H1 (cell line): ENCODE data around the gene DCP1A. TPM values are rescaled to one million over a fixed set of nuclear protein-coding genes. Genes with fewer than 3 reads are reported as not detected.
A peak's percentile ranks its signal among the peaks of the same experiment; 100 is the strongest.
"Not testable (repeated sequence)": the region's sequence is repeated elsewhere in the genome, so short reads cannot be mapped to it uniquely, and the experiment has no call there.

ENCODE experiments used
- CTCF ChIA-PET: fragments of 300-600 bp; sonication (Branson Sonifier 250); formaldehyde crosslinking; loops from one replicate; lab custom pipeline; 2021; ENCODE audit not compliant: partially characterized antibody; lab: Charles Lee
- POLR2A ChIA-PET: fragments of 300-600 bp; sonication (Branson Sonifier 250); formaldehyde crosslinking; loops from one replicate; lab custom pipeline; 2021; ENCODE audit warnings: inconsistent platforms; ENCODE audit not compliant: partially characterized antibody; lab: Charles Lee
- DNase-seq, 2 experiments: peaks; one replicate each; pipeline versions ENCODE4 v3.0.0 to v3.0.0-alpha.2; 2010 to 2022; ENCODE audit warnings: low spot score in 2 of 2, low read depth in 1 of 2, mixed read lengths in 1 of 2
- FAIRE-seq: peaks from 2 replicates; lab custom pipeline; 2011; peaks lifted over from hg19 to GRCh38; lab: Jason Lieb, UNC
- H2AFZ ChIP-seq: 2 replicates; pipeline ENCODE4 v1.8.1; 2012; ENCODE audit warnings: low read length, inconsistent platforms
- H2AK5ac ChIP-seq: 2 replicates; pipeline ENCODE4 v1.6.1; 2013; ENCODE audit warnings: low read depth, low read length
- H2BK120ac ChIP-seq: replicated peaks from 2 replicates; pipeline ENCODE3; 2013; ENCODE audit warnings: low read depth, low read length, inconsistent platforms
- H2BK12ac ChIP-seq: 2 replicates; pipeline ENCODE4 v1.6.1; 2013; ENCODE audit warnings: low read depth, low read length
- H2BK15ac ChIP-seq: 2 replicates; pipeline ENCODE4 v1.6.1; 2013; ENCODE audit warnings: low read length
- H2BK20ac ChIP-seq: 2 replicates; pipeline ENCODE4 v1.6.1; 2013; ENCODE audit warnings: low read length
- H2BK5ac ChIP-seq: 2 replicates; pipeline ENCODE4 v1.6.1; 2013; ENCODE audit warnings: low read depth, low read length
- H3K14ac ChIP-seq: 2 replicates; pipeline ENCODE4 v1.6.1; 2013; ENCODE audit warnings: inconsistent platforms; ENCODE audit not compliant: insufficient read length
- H3K18ac ChIP-seq: 2 replicates; pipeline ENCODE4 v1.6.1; 2013; ENCODE audit warnings: low read length; ENCODE audit errors: extremely low read depth
- H3K23ac ChIP-seq: 2 replicates; pipeline ENCODE4 v1.6.1; 2013; ENCODE audit warnings: inconsistent platforms; ENCODE audit not compliant: insufficient read length
- H3K23me2 ChIP-seq: 2 replicates; pipeline ENCODE4 v1.6.1; 2013; ENCODE audit warnings: low read depth, low read length
- H3K27ac ChIP-seq: 2 replicates; pipeline ENCODE4 v1.6.1; 2011; ENCODE audit warnings: low read depth, low read length, inconsistent platforms
- H3K27me3 ChIP-seq, 4 experiments: replicated peaks in 1 of 4; 1 replicate in 1 of 4; 2 replicates in 3 of 4; pipeline versions ENCODE4 v1.6.1 to v1.8.1; 2011 to 2013; ENCODE audit warnings: low read length in 3 of 4, mild to moderate bottlenecking in 3 of 4, inconsistent platforms in 2 of 4, mixed read lengths in 2 of 4, moderate library complexity in 1 of 4; ENCODE audit not compliant: control insufficient read depth in 3 of 4, insufficient read depth in 3 of 4; ENCODE audit errors: extremely low read depth in 1 of 4
- H3K36me3 ChIP-seq, 4 experiments: 2 replicates each; pipeline versions ENCODE4 v1.6.1 to v1.8.1; 2011 to 2013; ENCODE audit warnings: mild to moderate bottlenecking in 4 of 4, low read length in 3 of 4, moderate library complexity in 2 of 4, control low read depth in 1 of 4, inconsistent platforms in 1 of 4; ENCODE audit not compliant: insufficient read depth in 4 of 4, control insufficient read depth in 2 of 4
- H3K4ac ChIP-seq: replicated peaks from 2 replicates; pipeline ENCODE3; 2013; ENCODE audit warnings: low read length, low read depth, mixed read lengths, inconsistent platforms; ENCODE audit not compliant: insufficient read length
- H3K4me1 ChIP-seq, 4 experiments: replicated peaks in 1 of 4; 1 replicate in 1 of 4; 2 replicates in 3 of 4; pipeline versions ENCODE4 v1.6.1 to v1.8.1; 2011 to 2013; ENCODE audit warnings: low read length in 3 of 4, inconsistent platforms in 2 of 4, mixed read lengths in 1 of 4; ENCODE audit not compliant: insufficient read depth in 4 of 4, control insufficient read depth in 3 of 4
- H3K4me2 ChIP-seq, 2 experiments: 2 replicates each; pipeline versions ENCODE4 v1.6.1 to v1.8.1; 2011 to 2013; ENCODE audit warnings: low read depth in 2 of 2, low read length in 2 of 2, control low read depth in 1 of 2, inconsistent platforms in 1 of 2, mild to moderate bottlenecking in 1 of 2; ENCODE audit not compliant: insufficient read depth in 1 of 2
- H3K4me3 ChIP-seq, 4 experiments: fragments of 200-600, 300-600 bp in 1 of 4; sonication (generic), shearing (Covaris generic), sonication (Bioruptor Twin) in 1 of 4; 2 replicates each; pipeline versions ENCODE4 v1.5.1 to v1.8.1; 2011 to 2016; ENCODE audit warnings: low read length in 4 of 4, low read depth in 3 of 4, control low read depth in 2 of 4, inconsistent platforms in 2 of 4, mild to moderate bottlenecking in 2 of 4, mixed read lengths in 1 of 4, moderate library complexity in 1 of 4; ENCODE audit not compliant: insufficient read depth in 2 of 4; ENCODE audit errors: extremely low read depth in 1 of 4
- H3K56ac ChIP-seq: replicated peaks from 2 replicates; pipeline ENCODE3; 2013; ENCODE audit warnings: low read depth, mild to moderate bottlenecking, mixed read lengths, low read length, inconsistent platforms; ENCODE audit not compliant: insufficient read length
- H3K79me1 ChIP-seq: 2 replicates; pipeline ENCODE4 v1.6.1; 2013; ENCODE audit warnings: low read depth, low read length, control low read depth
- H3K79me2 ChIP-seq, 2 experiments: 2 replicates each; pipeline versions ENCODE4 v1.6.1 to v1.8.1; 2012 to 2013; ENCODE audit warnings: low read length in 2 of 2, mild to moderate bottlenecking in 2 of 2, inconsistent platforms in 1 of 2; ENCODE audit not compliant: insufficient read depth in 2 of 2, control insufficient read depth in 1 of 2
- H3K9ac ChIP-seq, 4 experiments: replicated peaks in 1 of 4; 1 replicate in 1 of 4; 2 replicates in 3 of 4; pipeline versions ENCODE4 v1.6.1 to v1.8.1; 2011 to 2013; ENCODE audit warnings: low read depth in 3 of 4, low read length in 3 of 4, control low read depth in 2 of 4, mild to moderate bottlenecking in 2 of 4, moderate library complexity in 2 of 4, inconsistent platforms in 1 of 4; ENCODE audit errors: extremely low read depth in 1 of 4
- H3K9me3 ChIP-seq, 2 experiments: 2 replicates each; pipeline versions ENCODE4 v1.6.1 to v1.8.1; 2012 to 2013; ENCODE audit warnings: mild to moderate bottlenecking in 2 of 2, moderate library complexity in 2 of 2, control low read depth in 1 of 2, inconsistent platforms in 1 of 2, low read depth in 1 of 2, low read length in 1 of 2, mixed read lengths in 1 of 2; ENCODE audit not compliant: insufficient read depth in 2 of 2
- H4K20me1 ChIP-seq, 2 experiments: replicated peaks in 1 of 2; 2 replicates each; pipeline versions ENCODE3 to v1.8.1; 2011 to 2013; ENCODE audit warnings: inconsistent platforms in 2 of 2, low read length in 2 of 2, mild to moderate bottlenecking in 1 of 2; ENCODE audit not compliant: insufficient read depth in 2 of 2, control insufficient read depth in 1 of 2
- H4K5ac ChIP-seq: 2 replicates; pipeline ENCODE4 v1.6.1; 2013; ENCODE audit warnings: low read length, low read depth, mixed read lengths, inconsistent platforms; ENCODE audit not compliant: insufficient read length
- H4K8ac ChIP-seq: 2 replicates; pipeline ENCODE4 v1.8.0; 2013; ENCODE audit warnings: mild to moderate bottlenecking, moderate library complexity, low read length, inconsistent platforms; ENCODE audit not compliant: insufficient read depth; ENCODE audit errors: extremely low read depth
- H4K91ac ChIP-seq: replicated peaks from 2 replicates; pipeline ENCODE3; 2013; ENCODE audit warnings: low read length, mixed read lengths, inconsistent platforms; ENCODE audit not compliant: insufficient read length
- CEBPB ChIP-seq: IDR thresholded peaks from 2 replicates; pipeline ENCODE4 v1.6.1; 2012; ENCODE audit warnings: low read depth, low read length
- RAD21 ChIP-seq, 2 experiments: IDR thresholded peaks in 1 of 2; conservative IDR thresholded peaks in 1 of 2; 2 replicates each; pipeline ENCODE4 v1.6.1; 2011; ENCODE audit warnings: low read depth in 2 of 2, low read length in 2 of 2, improper control_type of control experiment in 1 of 2, inconsistent platforms in 1 of 2, mild to moderate bottlenecking in 1 of 2, moderate library complexity in 1 of 2
- WGBS, 2 experiments: shearing (Covaris generic) in 1 of 2; methylation state at CpG; one replicate each; pipeline versions ENCODE4 v1.1.6 to v1.1.7; 2013 to 2015; ENCODE audit warnings: low lambda C conversion rate in 2 of 2, mixed read lengths in 2 of 2, inconsistent platforms in 1 of 2, low coverage in 1 of 2, missing lambda C conversion rate in 1 of 2; ENCODE audit not compliant: insufficient replicate concordance in 2 of 2, insufficient coverage in 1 of 2, insufficient read length in 1 of 2; ENCODE audit errors: extremely low coverage in 1 of 2, missing lambda C conversion rate in 1 of 2; 5-methylcytosine and 5-hydroxymethylcytosine counted together
- polyA plus RNA-seq, 7 experiments: library from polyadenylated mRNA; depleted of rRNA in 3 of 7; stranded (reverse) in 5 of 7; unstranded in 2 of 7; fragments of >200 nt in 5 of 7; fragments of 200-250 nt in 2 of 7; gene quantifications; 1 replicate in 5 of 7; 2 replicates in 1 of 7; 4 replicates in 1 of 7; pipeline versions ENCODE4 v1.2.1 to v1.2.3, GENCODE V29; 2011 to 2013; ENCODE audit warnings: missing spikeins in 2 of 7, mixed read lengths in 2 of 7
- total RNA-seq: library from RNA; stranded (reverse); fragmentation: NEBNext Ultra II Directional; extraction: Animal tissue kit (Norgen Biotek cat#: 25700); gene quantifications from 2 replicates; pipeline ENCODE4 v1.2.1, GENCODE V29; 2021
- TF ChIP-seq, protein P1 (sequence below), 3 experiments: IDR thresholded peaks; 1 replicate in 2 of 3; 2 replicates in 1 of 3; pipeline versions ENCODE4 v1.5.1 to v1.6.1; 2011; ENCODE audit warnings: low read length in 3 of 3, mild to moderate bottlenecking in 3 of 3, inconsistent platforms in 2 of 3, low read depth in 1 of 3, moderate library complexity in 1 of 3; ENCODE audit not compliant: insufficient read depth in 1 of 3; ENCODE audit errors: control extremely low read depth in 1 of 3

Gene DCP1A
- total and polyA plus RNA-seq, 2 of the 8 experiments (the other 6 are each of a cell fraction or from before 2014, with no cell fraction given), result 13.2 to 15.9 TPM

DNA sequence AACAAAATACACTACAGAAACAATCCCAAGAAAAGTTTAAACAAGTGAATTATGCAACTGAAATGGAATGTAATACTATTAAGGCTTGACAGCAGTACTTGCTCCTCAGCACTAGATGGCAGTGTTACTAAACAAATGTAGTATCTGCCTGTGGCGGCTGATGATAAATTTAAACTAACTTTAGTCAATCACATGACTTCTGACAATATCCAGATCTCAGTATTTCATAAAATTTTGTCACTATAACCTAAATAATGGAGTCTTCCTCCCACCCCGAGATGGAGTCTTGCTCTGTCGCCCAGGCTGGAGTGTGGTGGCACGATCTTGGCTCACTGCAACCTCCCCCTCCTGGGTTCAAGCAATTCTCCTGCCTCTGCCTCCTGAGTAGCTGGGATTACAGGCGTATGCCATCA lies 47.7 kb downstream of the DCP1A start:
- H3K27ac ChIP-seq, H4K91ac ChIP-seq, H3K9ac ChIP-seq, H3K56ac ChIP-seq, H2BK20ac ChIP-seq, H3K4me3 ChIP-seq, H3K9me3 ChIP-seq, H2BK12ac ChIP-seq, H3K14ac ChIP-seq, H3K79me1 ChIP-seq, H3K23me2 ChIP-seq, DNase-seq, H3K79me2 ChIP-seq, H4K5ac ChIP-seq, H2AK5ac ChIP-seq, H3K23ac ChIP-seq, H2BK120ac ChIP-seq, H4K20me1 ChIP-seq, H2BK15ac ChIP-seq, H3K4me1 ChIP-seq, H2BK5ac ChIP-seq, H3K4ac ChIP-seq, POLR2A ChIA-PET, H4K8ac ChIP-seq, H3K27me3 ChIP-seq, H3K18ac ChIP-seq, H3K4me2 ChIP-seq, H2AFZ ChIP-seq: not testable (repeated sequence)
- CTCF ChIA-PET, result interaction anchor here (0.6 to 3.7 kb wide), 25 partner anchors 9 to 1934 kb away, joined by 3 to 27 read pairs (median 4); partner anchors contain the start of gene DCP1A
- peak; percentile 82 for FAIRE-seq
- 54% methylated on average over 5 of the region's 5 CpGs; no CpG with 5 or more reads in 1 of the 2 experiments for WGBS, 2 experiments
- peaks cover 6 to 20% (median 10%) of the 10 kb centered on the region in 4 experiments; a peak in 6 of 8 replicates for H3K36me3 ChIP-seq
- TF ChIP-seq, protein P1, sequence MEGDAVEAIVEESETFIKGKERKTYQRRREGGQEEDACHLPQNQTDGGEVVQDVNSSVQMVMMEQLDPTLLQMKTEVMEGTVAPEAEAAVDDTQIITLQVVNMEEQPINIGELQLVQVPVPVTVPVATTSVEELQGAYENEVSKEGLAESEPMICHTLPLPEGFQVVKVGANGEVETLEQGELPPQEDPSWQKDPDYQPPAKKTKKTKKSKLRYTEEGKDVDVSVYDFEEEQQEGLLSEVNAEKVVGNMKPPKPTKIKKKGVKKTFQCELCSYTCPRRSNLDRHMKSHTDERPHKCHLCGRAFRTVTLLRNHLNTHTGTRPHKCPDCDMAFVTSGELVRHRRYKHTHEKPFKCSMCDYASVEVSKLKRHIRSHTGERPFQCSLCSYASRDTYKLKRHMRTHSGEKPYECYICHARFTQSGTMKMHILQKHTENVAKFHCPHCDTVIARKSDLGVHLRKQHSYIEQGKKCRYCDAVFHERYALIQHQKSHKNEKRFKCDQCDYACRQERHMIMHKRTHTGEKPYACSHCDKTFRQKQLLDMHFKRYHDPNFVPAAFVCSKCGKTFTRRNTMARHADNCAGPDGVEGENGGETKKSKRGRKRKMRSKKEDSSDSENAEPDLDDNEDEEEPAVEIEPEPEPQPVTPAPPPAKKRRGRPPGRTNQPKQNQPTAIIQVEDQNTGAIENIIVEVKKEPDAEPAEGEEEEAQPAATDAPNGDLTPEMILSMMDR (IDR thresholded peaks at IDR 0.05; ENCODE audit: control extremely low read depth in 1 of 3, insufficient read depth in 1 of 3, low read depth in 1 of 3, low read length in 3 of 3), result peak in 2 of 3 experiments; percentile 57 to 81; a peak in 2 of 4 replicates
- TF ChIP-seq CEBPB (peak; percentile 78), RAD21 (IDR thresholded peaks at IDR 0.05 in 1 of 2, conservative IDR thresholded peaks at IDR 0.05 in 1 of 2; ENCODE audit: low read depth in 2 of 2, low read length in 2 of 2) (peak; percentile 80 to 83)
